ENCODE measurements around the gene CD300C.
A peak's percentile ranks its signal among the peaks of the same experiment; 100 is the strongest.

Gene CD300C

DNA sequence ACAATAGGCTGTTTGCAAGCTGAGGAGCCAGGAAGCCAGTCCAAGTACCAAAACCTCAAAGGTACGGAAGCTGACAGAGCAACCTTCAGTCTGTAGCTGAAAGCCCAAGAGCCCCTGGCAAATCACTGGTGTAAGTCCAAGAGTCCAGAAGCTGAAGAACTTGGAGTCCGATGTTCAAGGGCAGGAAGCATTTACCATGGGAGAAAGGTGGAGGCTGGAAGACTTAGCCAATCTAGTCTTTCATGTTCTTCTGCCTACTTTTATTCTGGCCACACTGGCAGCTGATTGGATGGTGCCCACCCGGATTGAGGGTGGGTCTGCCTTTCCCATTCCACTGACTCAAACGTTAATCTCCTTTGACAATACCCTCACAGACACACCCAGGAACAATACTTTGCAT is 30.0 kb downstream of the CD300C start:
- Mint-ChIP-seq H3K27ac (no peak overlapping the region), H3K36me3 (ENCODE audit: low read depth) (peaks cover 10% of the 10 kb centered on the region), H3K4me1 (no peaks in the 10 kb centered on the region), H3K4me3 (no peak overlapping the region), H3K9me3 (peaks cover 32% of the 10 kb centered on the region), H3K27me3 (ENCODE audit: low read depth) (peaks cover 53% of the 10 kb centered on the region)
- TF ChIP-seq, protein P1, sequence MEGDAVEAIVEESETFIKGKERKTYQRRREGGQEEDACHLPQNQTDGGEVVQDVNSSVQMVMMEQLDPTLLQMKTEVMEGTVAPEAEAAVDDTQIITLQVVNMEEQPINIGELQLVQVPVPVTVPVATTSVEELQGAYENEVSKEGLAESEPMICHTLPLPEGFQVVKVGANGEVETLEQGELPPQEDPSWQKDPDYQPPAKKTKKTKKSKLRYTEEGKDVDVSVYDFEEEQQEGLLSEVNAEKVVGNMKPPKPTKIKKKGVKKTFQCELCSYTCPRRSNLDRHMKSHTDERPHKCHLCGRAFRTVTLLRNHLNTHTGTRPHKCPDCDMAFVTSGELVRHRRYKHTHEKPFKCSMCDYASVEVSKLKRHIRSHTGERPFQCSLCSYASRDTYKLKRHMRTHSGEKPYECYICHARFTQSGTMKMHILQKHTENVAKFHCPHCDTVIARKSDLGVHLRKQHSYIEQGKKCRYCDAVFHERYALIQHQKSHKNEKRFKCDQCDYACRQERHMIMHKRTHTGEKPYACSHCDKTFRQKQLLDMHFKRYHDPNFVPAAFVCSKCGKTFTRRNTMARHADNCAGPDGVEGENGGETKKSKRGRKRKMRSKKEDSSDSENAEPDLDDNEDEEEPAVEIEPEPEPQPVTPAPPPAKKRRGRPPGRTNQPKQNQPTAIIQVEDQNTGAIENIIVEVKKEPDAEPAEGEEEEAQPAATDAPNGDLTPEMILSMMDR (IDR thresholded peaks at IDR 0.05; ENCODE audit: unreplicated experiment in 3 of 3), result no peak

GRCh38 chr17:74514632-74515334 is 31.1 kb downstream of the CD300C start:
- Mint-ChIP-seq H3K36me3 (ENCODE audit: low read depth) (peaks cover 10% of the 10 kb centered on the region), H3K4me1 (no peaks in the 10 kb centered on the region), H3K9me3 (peaks cover 27% of the 10 kb centered on the region), H3K27me3 (ENCODE audit: low read depth) (peaks cover 52% of the 10 kb centered on the region), H3K4me3 (peak overlapping the region in 1 of 3 experiments; percentile 11), H3K27ac (no peak overlapping the region)
- TF ChIP-seq, protein P1 (IDR thresholded peaks at IDR 0.05; ENCODE audit: unreplicated experiment in 3 of 3), result no peak

DNA sequence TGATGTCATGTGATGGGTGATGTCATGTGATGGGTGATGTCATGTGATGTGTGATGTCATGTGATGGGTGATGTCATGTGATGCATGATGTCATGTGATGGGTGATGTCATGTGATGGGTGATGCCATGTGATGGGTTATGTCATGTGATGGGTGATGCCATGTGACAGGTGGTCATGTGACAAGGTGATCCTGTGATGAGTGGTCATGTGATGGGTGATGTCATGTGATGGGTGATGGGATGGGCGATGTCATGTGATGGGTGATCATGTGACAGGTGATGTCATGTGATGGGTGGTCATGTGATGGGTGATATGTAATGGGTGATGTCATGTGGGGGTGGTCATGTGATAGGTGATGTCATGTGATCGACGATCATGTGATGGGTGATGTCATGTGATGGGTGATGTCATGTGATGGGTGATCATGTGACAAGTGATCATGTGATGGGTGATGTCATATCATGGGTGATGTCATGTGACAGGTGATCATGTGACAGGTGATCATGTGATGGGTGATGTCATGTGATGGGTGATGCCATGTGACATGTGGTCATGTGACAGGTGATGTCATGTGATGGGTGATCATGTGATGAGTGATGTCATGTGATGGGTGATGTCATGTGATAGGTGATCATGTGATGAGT is 31.8 kb downstream of the CD300C start:
- H3K36me3 Mint-ChIP-seq (ENCODE audit: low read depth), result peaks cover 10% of the 10 kb centered on the region
- H3K27me3 Mint-ChIP-seq (ENCODE audit: low read depth), result peaks cover 45% of the 10 kb centered on the region
- H3K9me3 Mint-ChIP-seq, result peaks cover 20% of the 10 kb centered on the region
- no peaks in the 10 kb centered on the region for H3K4me1 Mint-ChIP-seq
- H3K4me3 Mint-ChIP-seq, result peak overlapping the region in 2 of 3 experiments; percentile 11 to 21
- TF ChIP-seq, protein P1 (IDR thresholded peaks at IDR 0.05; ENCODE audit: unreplicated experiment in 3 of 3), result no peak
- H3K27ac Mint-ChIP-seq, result peak overlapping the region in 1 of 3 experiments; percentile 62

- Mint-ChIP-seq H3K27me3 (ENCODE audit: low read depth) (peaks cover 45% of the 10 kb centered on the region), H3K36me3 (ENCODE audit: low read depth) (peaks cover 10% of the 10 kb centered on the region), H3K4me3 (no peak overlapping the region), H3K4me1 (no peaks in the 10 kb centered on the region), H3K9me3 (peaks cover 14% of the 10 kb centered on the region), H3K27ac (no peak overlapping the region)
- TF ChIP-seq, protein P1 (IDR thresholded peaks at IDR 0.05; ENCODE audit: unreplicated experiment in 3 of 3), result no peak
Observed at GRCh38 chr17:74512624-74513091, 33.3 kb downstream of the CD300C start.

- Mint-ChIP-seq H3K27me3 (ENCODE audit: low read depth) (peaks cover 40% of the 10 kb centered on the region), H3K36me3 (ENCODE audit: low read depth) (peaks cover 10% of the 10 kb centered on the region), H3K4me3 (no peak overlapping the region), H3K9me3 (peaks cover 14% of the 10 kb centered on the region), H3K4me1 (no peaks in the 10 kb centered on the region), H3K27ac (no peak overlapping the region)
- TF ChIP-seq, protein P1 (IDR thresholded peaks at IDR 0.05; ENCODE audit: unreplicated experiment in 3 of 3), result no peak
Observed at GRCh38 chr17:74512036-74512435, 33.9 kb downstream of the CD300C start.
